IPS-20b (cell line): ENCODE results near the gene TRIM63.

ENCODE experiments used
- H3K27ac ChIP-seq: one replicate; pipeline ENCODE4 v1.5.1; 2013; ENCODE audit warnings: low read length
- H3K27me3 ChIP-seq: 2 replicates; pipeline ENCODE4 v1.6.1; 2013; ENCODE audit warnings: mild to moderate bottlenecking, low read length, inconsistent platforms; ENCODE audit not compliant: insufficient read depth
- H3K36me3 ChIP-seq: 2 replicates; pipeline ENCODE4 v1.6.1; 2013; ENCODE audit warnings: low read depth, mild to moderate bottlenecking, inconsistent platforms, low read length, moderate library complexity; ENCODE audit not compliant: insufficient read depth
- H3K4me1 ChIP-seq: 2 replicates; pipeline ENCODE4 v1.6.1; 2013; ENCODE audit warnings: mild to moderate bottlenecking, control low read depth, inconsistent platforms, low read length, moderate library complexity; ENCODE audit not compliant: insufficient read depth
- H3K4me3 ChIP-seq: 2 replicates; pipeline ENCODE4 v1.5.1; 2013; ENCODE audit warnings: mild to moderate bottlenecking, low read length, inconsistent platforms
- H3K9ac ChIP-seq: 2 replicates; pipeline ENCODE4 v1.6.1; 2013; ENCODE audit warnings: low read depth, mild to moderate bottlenecking, inconsistent platforms, low read length, moderate library complexity
- H3K9me3 ChIP-seq: 2 replicates; pipeline ENCODE4 v1.6.1; 2013; ENCODE audit warnings: mild to moderate bottlenecking, low read depth, low read length, inconsistent platforms; ENCODE audit not compliant: insufficient read depth

Gene TRIM63

GRCh38 chr1:26003756-26004155 is 63.7 kb downstream of the TRIM63 start:
- H3K4me1 ChIP-seq: peaks cover 2% of the 10 kb centered on the region; the same call in 1 of the 2 replicates
- H3K36me3 ChIP-seq: no peaks in the 10 kb centered on the region
- no peak overlapping the region for H3K9ac ChIP-seq
- no peaks in the 10 kb centered on the region for H3K9me3 ChIP-seq
- H3K27ac ChIP-seq: no peak overlapping the region
- no peak overlapping the region for H3K4me3 ChIP-seq
- no peaks in the 10 kb centered on the region for H3K27me3 ChIP-seq

GRCh38 chr1:26003262-26003661 is 64.2 kb downstream of the TRIM63 start:
- H3K27me3 ChIP-seq: no peaks in the 10 kb centered on the region
- H3K4me1 ChIP-seq: peaks cover 6% of the 10 kb centered on the region; the same call in 1 of the 2 replicates
- H3K4me3 ChIP-seq: no peak overlapping the region
- H3K9ac ChIP-seq: no peak overlapping the region
- H3K27ac ChIP-seq: no peak overlapping the region
- no peaks in the 10 kb centered on the region for H3K36me3 ChIP-seq
- H3K9me3 ChIP-seq: no peaks in the 10 kb centered on the region
